ENCODE data around the gene APOA4. TPM values are rescaled to one million over a fixed set of nuclear protein-coding genes. Genes with fewer than 3 reads are reported as not detected.

APOA4 gene
- total and polyA plus RNA-seq, 2 of the 13 experiments (the other 11 are each of a cell fraction or from before 2014, with no cell fraction given) = 3.8 to 7.2 TPM

DNA sequence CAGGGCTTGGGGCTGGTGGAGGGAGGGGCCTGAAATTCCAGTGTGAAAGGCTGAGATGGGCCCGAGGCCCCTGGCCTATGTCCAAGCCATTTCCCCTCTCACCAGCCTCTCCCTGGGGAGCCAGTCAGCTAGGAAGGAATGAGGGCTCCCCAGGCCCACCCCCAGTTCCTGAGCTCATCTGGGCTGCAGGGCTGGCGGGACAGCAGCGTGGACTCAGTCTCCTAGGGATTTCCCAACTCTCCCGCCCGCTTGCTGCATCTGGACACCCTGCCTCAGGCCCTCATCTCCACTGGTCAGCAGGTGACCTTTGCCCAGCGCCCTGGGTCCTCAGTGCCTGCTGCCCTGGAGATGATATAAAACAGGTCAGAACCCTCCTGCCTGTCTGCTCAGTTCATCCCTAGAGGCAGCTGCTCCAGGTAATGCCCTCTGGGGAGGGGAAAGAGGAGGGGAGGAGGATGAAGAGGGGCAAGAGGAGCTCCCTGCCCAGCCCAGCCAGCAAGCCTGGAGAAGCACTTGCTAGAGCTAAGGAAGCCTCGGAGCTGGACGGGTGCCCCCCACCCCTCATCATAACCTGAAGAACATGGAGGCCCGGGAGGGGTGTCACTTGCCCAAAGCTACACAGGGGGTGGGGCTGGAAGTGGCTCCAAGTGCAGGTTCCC lies 6.5 kb upstream of the APOA4 start, which contains the start of gene APOC3 (continued):
- TF ChIP-seq ZNF567 (CRISPR knock-in tag; IDR thresholded peaks at IDR 0.05; ENCODE audit: borderline replicate concordance) (no peak), NFE2L1 (CRISPR knock-in tag; IDR thresholded peaks at IDR 0.05; ENCODE audit: borderline replicate concordance) (no peak), TMF1 (CRISPR knock-in tag; IDR thresholded peaks at IDR 0.05; ENCODE audit: low read depth) (peak; percentile 84), ZNF256 (CRISPR knock-in tag; conservative IDR thresholded peaks at IDR 0.05) (no peak), ZFP36 (IDR thresholded peaks at IDR 0.05; ENCODE audit: borderline replicate concordance, low read depth, low read length, partially characterized antibody) (no peak), YY1 (IDR thresholded peaks at IDR 0.05; ENCODE audit: insufficient read depth, insufficient replicate concordance, low read depth, low read length) (peak; percentile 10), HMGA1 (CRISPR knock-in tag; conservative IDR thresholded peaks at IDR 0.05) (no peak), CBX5 (CRISPR knock-in tag; IDR thresholded peaks at IDR 0.05; ENCODE audit: borderline replicate concordance) (peak; percentile 64; the same call in 1 of the 2 replicates), SPEN (CRISPR knock-in tag; IDR thresholded peaks at IDR 0.05; ENCODE audit: low read depth) (peak; percentile 62; the same call in 1 of the 2 replicates), THAP11 (CRISPR knock-in tag; IDR thresholded peaks at IDR 0.05) (no peak), ZNF878 (CRISPR knock-in tag; IDR thresholded peaks at IDR 0.05) (peak; percentile 78; the same call in 1 of the 2 replicates)
- TF ChIP-seq, protein P1, sequence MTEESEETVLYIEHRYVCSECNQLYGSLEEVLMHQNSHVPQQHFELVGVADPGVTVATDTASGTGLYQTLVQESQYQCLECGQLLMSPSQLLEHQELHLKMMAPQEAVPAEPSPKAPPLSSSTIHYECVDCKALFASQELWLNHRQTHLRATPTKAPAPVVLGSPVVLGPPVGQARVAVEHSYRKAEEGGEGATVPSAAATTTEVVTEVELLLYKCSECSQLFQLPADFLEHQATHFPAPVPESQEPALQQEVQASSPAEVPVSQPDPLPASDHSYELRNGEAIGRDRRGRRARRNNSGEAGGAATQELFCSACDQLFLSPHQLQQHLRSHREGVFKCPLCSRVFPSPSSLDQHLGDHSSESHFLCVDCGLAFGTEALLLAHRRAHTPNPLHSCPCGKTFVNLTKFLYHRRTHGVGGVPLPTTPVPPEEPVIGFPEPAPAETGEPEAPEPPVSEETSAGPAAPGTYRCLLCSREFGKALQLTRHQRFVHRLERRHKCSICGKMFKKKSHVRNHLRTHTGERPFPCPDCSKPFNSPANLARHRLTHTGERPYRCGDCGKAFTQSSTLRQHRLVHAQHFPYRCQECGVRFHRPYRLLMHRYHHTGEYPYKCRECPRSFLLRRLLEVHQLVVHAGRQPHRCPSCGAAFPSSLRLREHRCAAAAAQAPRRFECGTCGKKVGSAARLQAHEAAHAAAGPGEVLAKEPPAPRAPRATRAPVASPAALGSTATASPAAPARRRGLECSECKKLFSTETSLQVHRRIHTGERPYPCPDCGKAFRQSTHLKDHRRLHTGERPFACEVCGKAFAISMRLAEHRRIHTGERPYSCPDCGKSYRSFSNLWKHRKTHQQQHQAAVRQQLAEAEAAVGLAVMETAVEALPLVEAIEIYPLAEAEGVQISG (CRISPR knock-in tag; IDR thresholded peaks at IDR 0.05) = peak; percentile 60
- TF ChIP-seq, protein P2, sequence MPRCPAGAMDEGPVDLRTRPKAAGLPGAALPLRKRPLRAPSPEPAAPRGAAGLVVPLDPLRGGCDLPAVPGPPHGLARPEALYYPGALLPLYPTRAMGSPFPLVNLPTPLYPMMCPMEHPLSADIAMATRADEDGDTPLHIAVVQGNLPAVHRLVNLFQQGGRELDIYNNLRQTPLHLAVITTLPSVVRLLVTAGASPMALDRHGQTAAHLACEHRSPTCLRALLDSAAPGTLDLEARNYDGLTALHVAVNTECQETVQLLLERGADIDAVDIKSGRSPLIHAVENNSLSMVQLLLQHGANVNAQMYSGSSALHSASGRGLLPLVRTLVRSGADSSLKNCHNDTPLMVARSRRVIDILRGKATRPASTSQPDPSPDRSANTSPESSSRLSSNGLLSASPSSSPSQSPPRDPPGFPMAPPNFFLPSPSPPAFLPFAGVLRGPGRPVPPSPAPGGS (CRISPR knock-in tag; IDR thresholded peaks at IDR 0.05) = no peak
- TF ChIP-seq, protein P3, sequence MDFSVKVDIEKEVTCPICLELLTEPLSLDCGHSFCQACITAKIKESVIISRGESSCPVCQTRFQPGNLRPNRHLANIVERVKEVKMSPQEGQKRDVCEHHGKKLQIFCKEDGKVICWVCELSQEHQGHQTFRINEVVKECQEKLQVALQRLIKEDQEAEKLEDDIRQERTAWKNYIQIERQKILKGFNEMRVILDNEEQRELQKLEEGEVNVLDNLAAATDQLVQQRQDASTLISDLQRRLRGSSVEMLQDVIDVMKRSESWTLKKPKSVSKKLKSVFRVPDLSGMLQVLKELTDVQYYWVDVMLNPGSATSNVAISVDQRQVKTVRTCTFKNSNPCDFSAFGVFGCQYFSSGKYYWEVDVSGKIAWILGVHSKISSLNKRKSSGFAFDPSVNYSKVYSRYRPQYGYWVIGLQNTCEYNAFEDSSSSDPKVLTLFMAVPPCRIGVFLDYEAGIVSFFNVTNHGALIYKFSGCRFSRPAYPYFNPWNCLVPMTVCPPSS (IDR thresholded peaks at IDR 0.05) = no peak
- TF ChIP-seq, protein P4, sequence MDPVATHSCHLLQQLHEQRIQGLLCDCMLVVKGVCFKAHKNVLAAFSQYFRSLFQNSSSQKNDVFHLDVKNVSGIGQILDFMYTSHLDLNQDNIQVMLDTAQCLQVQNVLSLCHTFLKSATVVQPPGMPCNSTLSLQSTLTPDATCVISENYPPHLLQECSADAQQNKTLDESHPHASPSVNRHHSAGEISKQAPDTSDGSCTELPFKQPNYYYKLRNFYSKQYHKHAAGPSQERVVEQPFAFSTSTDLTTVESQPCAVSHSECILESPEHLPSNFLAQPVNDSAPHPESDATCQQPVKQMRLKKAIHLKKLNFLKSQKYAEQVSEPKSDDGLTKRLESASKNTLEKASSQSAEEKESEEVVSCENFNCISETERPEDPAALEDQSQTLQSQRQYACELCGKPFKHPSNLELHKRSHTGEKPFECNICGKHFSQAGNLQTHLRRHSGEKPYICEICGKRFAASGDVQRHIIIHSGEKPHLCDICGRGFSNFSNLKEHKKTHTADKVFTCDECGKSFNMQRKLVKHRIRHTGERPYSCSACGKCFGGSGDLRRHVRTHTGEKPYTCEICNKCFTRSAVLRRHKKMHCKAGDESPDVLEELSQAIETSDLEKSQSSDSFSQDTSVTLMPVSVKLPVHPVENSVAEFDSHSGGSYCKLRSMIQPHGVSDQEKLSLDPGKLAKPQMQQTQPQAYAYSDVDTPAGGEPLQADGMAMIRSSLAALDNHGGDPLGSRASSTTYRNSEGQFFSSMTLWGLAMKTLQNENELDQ (CRISPR knock-in tag; IDR thresholded peaks at IDR 0.05; ENCODE audit: borderline replicate concordance) = no peak
- TF ChIP-seq, protein P5, sequence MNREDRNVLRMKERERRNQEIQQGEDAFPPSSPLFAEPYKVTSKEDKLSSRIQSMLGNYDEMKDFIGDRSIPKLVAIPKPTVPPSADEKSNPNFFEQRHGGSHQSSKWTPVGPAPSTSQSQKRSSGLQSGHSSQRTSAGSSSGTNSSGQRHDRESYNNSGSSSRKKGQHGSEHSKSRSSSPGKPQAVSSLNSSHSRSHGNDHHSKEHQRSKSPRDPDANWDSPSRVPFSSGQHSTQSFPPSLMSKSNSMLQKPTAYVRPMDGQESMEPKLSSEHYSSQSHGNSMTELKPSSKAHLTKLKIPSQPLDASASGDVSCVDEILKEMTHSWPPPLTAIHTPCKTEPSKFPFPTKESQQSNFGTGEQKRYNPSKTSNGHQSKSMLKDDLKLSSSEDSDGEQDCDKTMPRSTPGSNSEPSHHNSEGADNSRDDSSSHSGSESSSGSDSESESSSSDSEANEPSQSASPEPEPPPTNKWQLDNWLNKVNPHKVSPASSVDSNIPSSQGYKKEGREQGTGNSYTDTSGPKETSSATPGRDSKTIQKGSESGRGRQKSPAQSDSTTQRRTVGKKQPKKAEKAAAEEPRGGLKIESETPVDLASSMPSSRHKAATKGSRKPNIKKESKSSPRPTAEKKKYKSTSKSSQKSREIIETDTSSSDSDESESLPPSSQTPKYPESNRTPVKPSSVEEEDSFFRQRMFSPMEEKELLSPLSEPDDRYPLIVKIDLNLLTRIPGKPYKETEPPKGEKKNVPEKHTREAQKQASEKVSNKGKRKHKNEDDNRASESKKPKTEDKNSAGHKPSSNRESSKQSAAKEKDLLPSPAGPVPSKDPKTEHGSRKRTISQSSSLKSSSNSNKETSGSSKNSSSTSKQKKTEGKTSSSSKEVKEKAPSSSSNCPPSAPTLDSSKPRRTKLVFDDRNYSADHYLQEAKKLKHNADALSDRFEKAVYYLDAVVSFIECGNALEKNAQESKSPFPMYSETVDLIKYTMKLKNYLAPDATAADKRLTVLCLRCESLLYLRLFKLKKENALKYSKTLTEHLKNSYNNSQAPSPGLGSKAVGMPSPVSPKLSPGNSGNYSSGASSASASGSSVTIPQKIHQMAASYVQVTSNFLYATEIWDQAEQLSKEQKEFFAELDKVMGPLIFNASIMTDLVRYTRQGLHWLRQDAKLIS (CRISPR knock-in tag; IDR thresholded peaks at IDR 0.05) = no peak; the same call in 1 of the 2 replicates

Measured in HepG2 (cell line).